HL-60/S4 treated with retinoic acid at 250 ng/mL for 4 days and 3 days (cell line): Measurements from ENCODE around the gene MED4.
"Not testable (repeated sequence)": the region's sequence is repeated elsewhere in the genome, so short reads cannot be mapped to it uniquely, and the experiment has no call there.

Source experiments
- in situ Hi-C: fragments of 300-500 bp; cut with MboI; formaldehyde crosslinking; loops from 2 replicates; pipeline ENCODE4 v1.7.0; 2022; ENCODE audit warnings: low sequenced_read_pairs

Gene MED4

DNA sequence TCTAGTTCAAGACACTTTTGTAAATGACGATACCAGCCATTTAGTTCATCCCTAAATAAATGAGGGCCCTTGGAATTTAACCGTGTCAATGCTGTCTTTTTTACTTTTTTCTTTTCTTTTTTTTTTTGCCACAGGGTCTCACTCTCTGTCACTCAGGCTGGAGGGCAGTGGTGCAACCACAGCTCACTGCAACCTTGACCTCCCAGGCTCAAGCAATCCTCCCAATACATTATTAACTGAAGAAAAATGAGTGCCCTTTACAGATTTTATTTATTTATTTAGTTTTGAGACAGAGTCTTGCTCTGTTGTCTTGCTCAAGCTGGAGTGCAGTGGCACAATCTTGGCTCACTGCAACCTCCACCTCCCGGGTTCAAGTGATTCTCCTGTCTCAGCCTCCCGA lies 2.9 kb upstream of the MED4 start:
- in situ Hi-C loops, result no loop called here

DNA sequence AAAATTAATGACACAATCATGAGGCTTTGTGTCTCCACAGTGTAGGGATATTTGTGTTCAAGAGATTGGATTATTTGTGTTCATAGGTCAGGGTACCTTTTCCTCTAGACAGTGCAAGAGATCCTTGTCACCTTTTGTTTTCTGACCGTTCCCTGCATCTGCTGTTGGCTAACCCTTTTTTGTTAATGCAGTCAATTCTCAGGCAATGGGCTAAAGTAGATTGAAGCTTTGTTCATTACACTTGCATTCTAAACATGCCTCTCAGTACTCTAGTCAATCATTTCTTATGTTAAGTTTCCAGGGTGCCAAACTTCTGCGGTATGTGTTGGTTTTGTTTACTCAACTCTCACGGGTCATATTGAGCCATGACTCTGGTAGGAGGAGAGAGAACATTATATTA lies 1.8 kb upstream of the MED4 start:
- in situ Hi-C loops, result no loop called here

DNA sequence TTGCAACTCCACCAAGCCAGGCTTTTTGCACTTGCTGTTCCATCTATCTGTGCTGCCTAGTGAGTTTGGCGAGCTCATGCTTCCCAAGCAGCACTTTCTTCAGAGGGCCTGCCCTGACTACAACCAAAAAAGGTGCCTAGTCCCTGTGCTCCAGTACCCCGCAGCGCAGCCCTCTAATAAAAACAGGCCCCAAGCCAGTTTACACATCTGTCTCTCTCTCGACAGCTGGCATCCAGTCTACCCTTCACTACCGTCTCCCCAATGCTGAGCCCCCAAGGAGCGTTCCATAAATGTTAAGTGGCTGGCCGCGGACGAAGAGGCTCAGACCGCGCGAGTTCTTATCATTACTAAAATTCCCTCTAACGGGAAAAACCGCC lies 512 bp downstream of the MED4 start:
- in situ Hi-C loops, result no loop called here

DNA sequence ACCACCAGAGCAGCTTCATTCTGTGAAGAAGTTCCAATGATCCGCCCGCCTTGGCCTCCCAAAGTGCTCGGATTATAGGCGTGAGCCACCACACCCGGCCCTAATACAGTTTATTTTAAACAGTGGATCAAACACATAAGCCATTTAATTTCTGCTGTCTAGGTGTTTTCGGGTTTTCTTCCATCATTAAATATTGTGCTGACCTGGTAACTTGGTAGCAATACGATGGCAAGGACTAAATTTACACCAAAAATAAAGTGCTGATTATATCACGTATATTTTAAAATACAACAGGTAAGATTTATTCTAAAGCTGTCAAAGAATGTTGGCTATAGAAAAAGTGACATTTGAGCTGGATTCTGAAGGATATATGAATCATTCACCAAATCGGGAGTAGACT lies 1.3 kb downstream of the MED4 start:
- in situ Hi-C loops, result no loop called here

DNA sequence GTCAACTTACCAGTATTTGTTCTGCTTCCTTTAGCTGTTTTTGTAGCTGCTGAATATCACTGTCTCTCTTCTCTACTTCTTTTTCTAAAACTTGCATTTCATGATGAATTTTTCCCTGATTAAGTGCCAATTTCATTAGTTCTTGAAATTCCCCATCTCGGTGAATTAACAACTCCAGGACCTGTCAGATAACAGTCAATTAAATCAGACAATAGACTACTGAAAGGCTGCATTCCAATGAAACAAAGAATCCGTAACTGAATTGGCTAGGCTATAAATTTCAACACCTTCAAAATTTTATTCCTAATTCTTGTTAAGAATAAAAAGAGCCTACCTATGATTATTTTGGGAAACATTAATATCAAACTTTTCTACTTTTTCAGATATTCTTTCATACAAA lies 8.6 kb downstream of the MED4 start:
- in situ Hi-C loops, result no loop called here

DNA sequence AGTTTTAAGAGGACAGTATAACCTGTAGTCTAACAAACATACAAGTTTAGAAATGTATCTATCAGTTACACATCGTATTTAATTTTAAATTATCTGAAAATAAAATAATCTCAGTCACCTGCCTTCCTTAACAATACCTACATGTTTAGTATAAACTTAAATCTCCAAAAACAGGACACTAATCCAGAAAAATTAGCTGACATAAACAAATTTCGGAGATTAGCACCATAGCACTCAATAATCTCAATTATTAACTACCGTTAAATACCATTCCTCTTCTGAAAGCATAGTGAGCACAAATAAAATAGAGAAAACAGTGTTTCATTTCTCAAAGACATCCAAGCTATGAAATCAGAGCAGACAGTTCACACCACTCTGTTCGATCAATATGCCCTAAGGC lies 13.2 kb downstream of the MED4 start:
- in situ Hi-C loops, result no loop called here

DNA sequence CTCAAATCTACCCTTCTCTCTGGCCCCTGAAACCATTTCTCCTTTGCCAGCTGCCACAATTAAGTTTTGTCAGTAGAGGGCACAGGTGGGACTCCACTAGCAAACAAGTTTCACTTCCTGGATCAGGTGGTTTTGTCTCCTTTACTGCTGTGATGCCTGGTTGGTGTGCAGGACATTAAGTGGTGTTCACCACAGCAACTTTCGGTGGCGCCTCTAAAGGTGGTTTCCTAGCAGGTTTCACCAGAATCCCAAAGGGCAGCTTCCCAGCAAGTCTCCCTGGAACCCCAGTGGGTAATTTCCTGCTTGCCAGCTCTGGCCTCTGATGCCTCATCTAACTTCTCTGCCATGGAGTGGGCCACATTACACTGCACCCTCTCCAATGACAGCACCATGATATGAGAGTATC lies 16.6 kb downstream of the MED4 start:
- in situ Hi-C loops, result no loop called here

DNA sequence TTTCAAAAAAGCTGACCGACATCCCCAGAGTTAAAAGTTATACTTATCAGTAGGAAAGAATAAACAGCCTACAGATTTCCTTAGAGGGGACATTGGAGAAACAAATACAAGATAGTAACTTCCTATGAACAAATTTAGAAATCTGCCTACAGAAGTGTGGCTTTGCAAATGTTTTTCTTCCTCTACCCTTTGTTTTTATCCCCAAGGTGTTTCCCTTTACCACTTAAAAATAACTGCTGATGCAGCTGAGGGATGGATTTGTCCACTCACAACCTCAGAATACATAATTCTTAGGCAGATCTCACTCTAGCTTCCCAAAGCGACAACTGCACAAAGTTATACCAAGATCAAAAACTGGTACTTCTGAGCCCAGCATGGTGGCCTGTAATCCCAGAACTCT lies 20.9 kb downstream of the MED4 start:
- in situ Hi-C loops, result no loop called here

DNA sequence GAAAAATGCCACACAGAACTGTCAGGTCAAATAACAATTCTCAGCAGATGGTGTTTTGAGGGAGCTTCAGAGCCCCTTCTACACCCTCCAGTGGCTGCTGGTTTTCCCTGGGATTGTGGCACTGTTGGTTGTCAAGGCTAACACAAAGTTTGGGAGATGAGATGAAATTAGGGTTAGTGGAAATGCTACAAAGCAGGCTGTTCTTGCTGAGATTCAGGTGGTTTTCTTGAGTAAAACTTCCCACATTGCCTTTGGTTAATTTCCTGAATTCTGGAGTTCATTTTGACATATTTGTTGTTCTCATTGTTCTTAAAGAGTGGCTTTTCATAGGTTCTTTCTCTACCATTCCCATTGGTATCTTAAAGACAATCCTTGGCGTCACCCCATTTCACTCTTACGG lies 22.1 kb downstream of the MED4 start:
- in situ Hi-C loops, result no loop called here

DNA sequence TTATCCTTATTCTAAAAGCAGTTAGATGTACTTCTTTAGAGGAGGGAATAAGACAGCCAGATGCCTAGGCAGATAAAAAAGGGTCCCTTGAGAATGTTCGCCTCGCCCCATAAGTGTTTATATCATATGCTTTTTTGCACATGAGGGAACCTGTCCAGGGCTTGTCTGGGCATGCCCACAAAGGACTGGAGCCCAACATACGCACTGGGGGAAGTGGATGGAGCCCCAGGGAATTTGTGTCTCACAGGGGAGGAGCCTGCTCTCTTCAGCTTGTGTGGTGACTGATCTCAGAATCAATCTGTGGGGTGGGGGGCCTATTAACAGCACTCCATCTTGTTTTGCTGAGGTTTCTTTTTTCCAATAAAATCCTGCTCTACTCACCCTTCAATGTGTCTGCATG lies 22.6 kb downstream of the MED4 start:
- in situ Hi-C loops, result no loop called here

DNA sequence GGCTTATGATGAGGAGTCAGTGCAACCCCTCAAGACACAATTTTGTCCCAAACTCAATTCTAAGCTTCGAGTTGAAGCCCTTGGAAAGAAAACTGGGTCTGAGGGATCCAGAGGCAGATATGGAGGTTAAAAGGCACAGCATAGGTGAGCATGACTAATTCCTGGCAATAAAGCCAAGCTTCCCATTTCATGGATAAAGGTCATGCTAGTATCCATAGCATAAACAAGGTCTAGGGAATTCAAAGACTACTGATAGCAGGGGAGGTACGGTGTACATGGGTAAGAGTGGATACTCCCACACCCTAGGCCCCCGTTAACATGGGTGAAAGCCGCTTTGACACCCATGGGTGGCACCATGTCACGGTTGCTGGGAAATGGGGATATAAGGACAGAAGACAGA lies 24.0 kb downstream of the MED4 start:
- in situ Hi-C loops, result no loop called here

DNA sequence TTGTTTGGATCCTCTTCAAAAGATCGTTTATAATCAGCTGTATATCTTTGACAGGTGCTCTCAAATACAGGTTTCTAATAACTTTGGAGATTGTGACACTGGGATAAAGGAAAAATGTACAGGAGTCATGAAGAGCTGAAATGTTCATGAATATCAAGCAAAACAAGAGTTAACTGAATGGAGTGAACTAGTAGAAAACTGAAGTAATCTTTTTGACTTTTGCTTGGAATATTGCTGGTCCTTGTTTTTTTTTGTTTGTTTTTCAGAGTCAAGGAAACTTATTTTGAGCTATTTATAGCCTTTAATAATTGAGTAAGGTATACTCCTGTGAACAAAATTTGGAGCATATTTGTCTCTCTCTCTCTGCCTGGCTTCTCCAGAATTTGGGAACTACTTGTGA lies 25.3 kb downstream of the MED4 start:
- in situ Hi-C loops, result no loop called here

DNA sequence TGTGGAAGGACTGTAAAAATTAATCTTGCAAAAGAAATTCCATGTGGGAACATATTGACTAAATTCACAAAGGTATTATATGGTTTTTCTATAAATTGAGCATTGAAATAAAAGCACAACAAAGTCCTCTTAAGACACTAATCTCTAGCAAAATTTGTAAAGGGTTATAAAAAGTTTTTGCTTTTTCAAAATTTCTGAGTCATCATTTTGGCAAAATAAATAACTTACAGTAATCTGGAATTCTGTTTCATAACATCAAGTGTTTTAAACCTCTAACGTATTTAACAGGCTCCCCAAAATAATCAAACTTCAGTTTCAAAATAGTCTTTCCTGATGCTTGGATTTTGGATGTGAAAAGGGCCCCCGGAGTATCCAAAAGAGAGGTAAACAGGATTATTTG lies 26.0 kb downstream of the MED4 start:
- in situ Hi-C loops, result no loop called here

DNA sequence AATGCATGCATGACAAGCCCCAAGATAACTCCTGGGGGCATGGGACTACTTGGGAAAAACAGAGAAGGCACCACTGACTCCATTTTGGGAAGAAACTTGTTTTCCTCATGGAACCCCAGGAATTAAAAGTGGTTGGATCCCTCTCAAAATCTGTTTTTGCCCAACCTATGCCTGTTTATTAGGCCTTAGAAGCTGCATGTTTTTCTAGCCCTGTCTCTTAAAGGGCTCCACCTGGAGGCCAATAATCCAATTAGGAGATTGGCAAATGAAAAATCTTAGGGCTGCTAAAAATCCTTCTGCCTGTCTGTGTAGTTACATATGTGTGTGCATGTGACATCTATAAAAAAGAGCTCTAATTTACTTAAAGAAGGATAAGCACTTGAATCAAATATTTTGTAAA lies 26.9 kb downstream of the MED4 start:
- in situ Hi-C loops, result no loop called here

DNA sequence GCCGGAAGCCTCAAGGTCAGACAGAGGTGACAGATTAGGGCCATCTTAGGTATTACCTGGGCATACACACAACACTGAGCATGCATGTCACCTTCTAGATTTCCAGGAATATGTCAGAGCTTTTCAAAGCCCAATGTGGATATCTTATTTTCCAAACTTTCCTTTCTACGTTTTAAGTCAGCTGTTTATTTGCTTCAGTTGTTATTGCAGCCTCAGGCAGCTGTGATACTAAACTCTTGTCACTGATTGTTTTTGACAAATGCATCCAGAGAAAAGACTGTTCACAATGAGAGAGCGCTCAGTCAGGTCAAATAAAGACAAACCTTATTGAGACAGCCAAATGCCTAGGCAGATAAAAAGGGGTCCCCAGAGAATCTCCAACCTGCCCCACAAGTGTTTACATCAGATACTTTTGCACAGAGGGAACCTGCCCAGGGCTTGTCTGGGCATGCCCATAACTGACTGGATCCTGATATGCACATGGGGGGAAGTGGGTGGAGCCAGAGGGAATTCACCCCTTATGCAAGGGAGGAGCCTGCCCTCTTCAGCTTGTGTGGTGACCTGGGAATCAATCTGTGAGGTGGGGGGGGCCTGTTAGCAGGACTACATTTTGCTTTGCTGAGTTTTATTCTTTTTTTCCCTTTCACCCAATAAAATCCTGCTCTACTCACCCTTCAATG lies 28.5 kb downstream of the MED4 start:
- in situ Hi-C loops, result no loop called here

DNA sequence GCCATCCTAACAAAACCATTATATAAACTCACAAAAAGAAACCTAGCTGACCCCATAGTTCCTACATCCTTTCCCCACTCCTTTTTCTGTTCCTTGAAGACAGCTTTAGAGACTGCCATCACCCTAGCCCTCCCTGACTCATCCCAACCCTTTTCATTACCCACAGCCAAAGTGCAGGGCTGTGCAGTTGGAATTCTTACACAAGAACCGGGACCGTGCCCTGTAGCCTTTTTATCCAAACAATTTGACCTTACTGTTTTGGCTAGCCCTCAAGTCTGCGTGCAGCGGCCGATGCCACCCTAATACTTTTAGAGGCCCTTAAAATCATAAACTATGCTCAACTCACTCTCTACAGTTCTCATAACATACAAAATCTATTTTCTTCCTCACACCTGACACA lies 35.0 kb downstream of the MED4 start:
- in situ Hi-C loops, result not testable (repeated sequence)

DNA sequence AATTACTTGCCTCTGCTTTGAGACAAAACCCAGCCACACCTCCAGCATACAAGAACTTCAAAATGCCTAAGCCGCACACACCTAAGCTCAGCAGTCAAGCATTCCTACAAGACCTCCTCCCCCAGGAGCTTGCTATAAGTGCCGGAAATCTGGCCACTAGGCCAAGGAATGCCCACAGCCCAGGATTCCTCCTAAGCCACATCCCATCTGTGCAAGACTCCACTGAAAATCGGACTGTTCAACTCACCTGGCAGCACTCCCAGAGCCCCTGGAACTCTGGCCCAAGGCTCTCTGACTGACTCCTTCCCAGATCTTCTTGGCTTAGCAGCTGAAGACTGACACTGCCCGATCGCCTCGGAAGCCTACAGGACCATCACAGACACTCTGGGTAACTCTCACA lies 36.4 kb downstream of the MED4 start:
- in situ Hi-C loops, result not testable (repeated sequence)

DNA sequence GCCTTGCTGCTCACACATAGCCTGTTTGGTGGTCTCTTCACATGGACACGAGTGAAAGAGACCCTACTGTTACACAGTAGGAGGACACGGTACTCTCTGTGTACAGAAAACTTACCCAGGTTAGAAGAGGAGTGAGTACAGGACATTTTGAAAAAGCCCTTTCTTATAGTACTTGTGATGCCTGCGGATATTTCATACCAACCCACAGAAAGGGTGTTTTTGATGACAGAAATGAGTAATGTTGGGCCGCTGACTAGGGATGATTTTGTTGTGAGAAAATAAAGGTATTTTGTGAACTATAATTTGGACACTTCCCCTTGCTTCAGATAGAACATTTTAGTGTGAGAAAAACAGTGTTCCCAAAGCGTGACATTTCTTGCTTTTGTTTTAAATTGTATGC lies 39.2 kb downstream of the MED4 start:
- in situ Hi-C loops, result no loop called here

DNA sequence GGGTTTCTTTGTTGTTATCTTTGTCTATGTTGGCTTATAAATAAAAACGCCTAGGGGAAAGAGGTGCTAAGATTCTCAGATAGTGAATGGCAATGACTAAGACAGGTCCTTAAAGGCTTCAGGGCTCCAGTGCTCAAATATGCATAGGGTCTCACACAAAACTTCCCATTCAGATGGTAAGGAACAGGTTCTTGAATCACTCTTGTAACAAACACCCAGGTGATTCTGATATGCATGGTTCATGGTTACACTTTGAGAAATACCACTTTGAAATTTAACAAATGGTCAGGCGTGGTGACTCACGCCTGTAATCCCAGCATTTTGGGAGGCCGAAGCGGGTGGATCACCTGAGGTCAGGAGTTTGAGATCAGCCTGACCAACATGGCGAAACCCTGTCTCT lies 40.3 kb downstream of the MED4 start:
- in situ Hi-C loops, result no loop called here

DNA sequence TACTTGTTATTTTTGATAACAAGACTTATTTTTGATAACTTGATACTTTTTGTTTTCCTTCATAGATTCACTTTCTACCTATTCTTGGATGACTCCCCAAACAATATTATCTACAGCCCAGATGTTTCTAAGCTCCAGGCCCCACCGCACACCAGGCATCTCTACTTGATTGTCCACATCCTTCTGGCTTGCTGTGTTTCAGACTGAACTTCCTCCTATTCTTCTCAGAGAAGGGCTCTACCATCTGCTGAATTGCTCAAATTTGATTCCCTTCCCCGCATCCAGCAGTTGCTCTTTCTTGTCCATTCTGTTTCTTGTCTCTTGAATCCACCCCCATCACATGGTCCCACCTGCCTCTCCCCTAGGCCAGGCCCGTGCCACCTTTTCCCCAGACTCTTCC lies 44.4 kb downstream of the MED4 start:
- in situ Hi-C loops, result no loop called here

DNA sequence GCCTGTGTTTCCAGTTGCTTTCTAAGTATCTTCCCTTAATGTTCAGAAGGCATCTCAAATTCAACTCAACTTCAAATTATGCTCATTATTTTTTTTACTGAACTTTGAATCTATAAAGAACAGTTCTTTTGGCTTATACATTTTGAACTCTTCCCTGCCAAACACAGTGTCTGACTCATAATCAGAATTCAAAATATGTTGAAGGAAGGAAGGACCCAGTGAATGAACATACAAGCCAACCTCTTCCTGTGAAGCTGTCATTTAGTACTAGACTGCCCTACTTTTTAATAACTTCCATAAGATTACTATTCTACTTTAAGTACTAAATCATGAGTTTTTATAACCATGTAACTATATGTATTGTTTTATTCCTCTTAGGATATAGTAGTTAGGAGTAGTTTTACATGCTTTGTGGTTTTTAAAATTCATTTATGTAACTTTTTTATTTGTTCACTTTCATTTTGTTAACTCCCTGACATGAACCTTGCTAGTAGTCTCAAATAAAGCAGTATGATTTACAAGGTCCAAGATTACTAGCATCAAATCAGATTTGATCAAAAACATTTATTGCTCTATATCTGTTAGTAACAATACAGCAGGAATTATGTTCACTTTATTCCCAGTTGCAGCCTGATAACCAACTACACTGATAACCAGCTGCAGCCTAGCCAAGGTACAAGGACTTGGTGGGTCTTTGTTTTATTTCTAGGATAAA lies 51.0 kb downstream of the MED4 start:
- in situ Hi-C loops, result no loop called here

DNA sequence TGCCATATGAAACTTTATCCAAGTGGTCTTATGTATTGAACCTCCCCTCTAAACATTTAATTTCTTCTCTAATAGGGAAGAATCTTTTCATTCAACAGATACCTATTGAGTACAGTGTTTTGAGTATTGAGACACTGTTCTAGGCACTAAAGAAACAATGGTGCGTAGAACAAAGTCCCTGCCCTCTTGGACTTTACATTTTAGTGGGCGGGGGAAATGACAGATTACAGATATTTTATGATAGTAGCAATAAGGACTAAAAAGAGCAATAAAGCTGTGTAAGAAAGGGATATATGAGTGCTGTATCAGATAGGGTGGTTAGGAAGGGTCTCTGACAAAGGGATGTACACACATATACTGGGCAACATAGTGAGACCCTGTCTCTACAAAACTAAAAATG lies 52.0 kb downstream of the MED4 start:
- in situ Hi-C loops, result no loop called here

DNA sequence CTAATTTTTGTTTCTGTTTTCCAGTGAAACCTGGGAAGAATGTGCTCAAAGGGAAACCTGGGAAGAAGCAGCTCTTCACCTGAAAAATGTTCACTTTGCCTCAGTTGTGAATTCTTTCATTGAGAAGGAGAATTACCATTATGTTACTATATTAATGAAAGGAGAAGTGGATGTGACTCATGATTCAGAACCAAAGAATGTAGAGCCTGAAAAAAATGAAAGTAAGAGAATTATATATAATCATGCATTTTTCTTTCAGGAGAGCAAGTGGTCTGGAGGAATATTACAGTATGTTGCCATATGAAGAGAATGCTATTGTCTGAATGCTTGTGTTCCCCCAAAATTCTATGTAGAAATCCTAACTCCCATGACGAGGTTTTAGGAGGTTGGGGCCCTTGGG lies 54.0 kb downstream of the MED4 start:
- in situ Hi-C loops, result no loop called here
